ENCODE results near the gene IL21.

Gene IL21

DNA sequence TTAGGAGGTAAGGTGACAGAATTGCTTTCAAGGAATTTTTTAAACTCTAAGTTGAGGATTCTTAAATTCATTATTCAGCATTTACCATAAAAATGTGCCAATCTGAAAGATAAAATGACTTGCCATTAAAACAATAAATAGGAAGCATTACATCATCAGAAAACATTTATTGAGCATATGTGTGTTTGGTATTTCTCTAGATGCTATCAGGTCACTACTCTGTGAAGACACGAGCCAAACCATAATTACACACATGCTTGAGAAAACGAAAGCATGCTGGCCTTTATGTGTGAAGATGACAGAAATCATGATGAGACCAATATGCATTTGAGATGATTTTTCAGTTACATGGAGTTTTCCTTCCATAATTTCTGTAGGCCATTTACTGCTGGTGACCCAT is 12.3 kb upstream of the IL21 start:
- DNase-seq (ENCODE audit: low read depth): no peak

DNA sequence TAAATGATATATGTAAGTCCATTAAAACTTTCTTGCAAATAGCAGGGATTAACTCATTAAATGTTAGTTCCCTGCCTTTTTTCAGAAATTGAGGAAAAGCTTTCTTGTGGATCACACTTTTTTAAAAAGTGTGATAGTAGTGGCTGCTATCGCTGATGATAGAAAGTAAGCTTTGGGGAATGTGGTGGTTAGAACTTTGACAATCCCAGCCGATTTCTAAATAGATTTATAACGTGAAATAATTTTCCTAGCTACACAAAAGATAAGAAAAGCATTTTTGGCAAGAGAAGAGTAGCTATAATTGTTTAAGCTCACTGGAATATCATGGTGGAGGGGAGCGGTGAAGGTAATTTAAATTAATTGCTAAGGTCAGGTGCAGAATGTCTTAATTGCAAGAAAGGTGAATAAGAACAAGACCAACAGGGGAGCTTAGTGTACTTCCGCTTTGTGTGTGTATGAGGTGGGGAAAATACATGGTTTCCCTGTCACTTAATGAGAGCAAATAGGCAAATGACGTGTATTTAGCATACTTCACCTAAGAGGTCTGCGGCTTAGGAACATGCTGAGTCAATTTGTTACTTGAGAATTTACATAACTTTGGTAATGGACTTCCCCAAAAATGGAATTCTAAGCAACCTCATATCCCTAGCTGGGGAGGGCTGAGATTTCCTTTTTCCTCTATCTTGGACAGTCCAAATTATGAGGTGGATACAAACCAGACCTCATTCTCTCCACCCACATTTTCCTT is 11.7 kb upstream of the IL21 start:
- no peak for DNase-seq (ENCODE audit: low read depth)

DNA sequence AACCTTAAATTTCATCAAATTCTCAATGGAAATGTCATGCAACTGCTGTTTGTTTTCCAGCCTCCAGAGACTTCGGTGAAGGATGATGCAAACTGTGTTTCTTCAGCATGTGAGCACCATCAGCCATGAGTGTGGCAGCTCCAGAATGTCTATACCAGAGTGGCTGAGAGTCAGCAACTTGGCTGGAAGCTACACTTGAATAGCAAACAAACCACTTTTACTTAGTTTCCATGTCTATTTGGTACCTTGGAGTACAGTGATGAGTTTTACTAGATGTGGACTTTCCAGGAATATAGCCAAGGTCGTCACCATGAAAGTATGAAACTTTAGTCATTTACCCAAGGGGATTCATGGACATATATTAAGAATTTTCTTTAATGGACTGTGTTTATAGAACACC is 4.3 kb upstream of the IL21 start:
- DNase-seq (ENCODE audit: low read depth): no peak

DNA sequence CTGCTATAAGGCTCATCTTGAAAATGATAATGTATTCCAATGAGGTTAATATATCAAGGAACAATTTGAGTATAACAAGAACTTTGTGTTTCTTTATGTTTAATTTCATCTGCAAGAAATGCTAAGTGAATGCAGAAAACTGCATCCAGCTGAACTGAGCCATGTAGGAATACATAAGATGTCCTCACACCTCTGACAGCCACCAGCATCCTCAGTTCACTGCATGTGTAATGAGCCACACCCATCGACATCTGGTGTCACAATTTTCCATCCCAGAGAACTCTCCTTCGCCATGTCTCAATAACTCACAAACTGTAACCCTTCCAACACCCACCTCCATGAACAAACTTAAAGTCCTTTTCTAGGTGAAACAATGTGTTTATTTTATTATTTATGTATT is 3.3 kb upstream of the IL21 start:
- DNase-seq (ENCODE audit: low read depth): no peak

DNA sequence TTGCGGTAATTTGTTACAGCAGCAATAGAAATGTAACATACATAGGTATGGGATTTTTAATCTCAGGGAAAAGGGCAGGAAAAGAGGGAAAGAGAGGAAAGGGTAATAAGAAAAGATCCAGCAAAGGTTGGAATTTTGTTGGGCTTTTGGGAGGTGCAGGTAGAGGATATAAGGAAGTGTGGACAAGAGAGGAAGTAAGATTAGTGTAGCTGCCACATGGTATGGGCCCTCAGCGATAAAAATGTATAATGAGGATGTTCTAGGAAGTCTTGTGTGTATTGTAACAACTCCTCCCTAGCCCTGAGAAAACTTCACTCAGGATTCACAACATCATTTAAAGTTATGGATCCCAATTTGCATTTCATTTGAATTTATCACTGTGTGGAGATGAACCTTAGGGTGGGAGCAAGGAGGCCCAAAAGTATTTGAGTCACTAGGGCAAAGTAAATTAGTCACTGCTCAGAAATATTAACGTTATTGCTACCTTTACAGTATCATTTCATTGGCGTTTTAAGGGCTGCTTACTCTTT is 2.8 kb upstream of the IL21 start:
- no peak for DNase-seq (ENCODE audit: low read depth)

DNA sequence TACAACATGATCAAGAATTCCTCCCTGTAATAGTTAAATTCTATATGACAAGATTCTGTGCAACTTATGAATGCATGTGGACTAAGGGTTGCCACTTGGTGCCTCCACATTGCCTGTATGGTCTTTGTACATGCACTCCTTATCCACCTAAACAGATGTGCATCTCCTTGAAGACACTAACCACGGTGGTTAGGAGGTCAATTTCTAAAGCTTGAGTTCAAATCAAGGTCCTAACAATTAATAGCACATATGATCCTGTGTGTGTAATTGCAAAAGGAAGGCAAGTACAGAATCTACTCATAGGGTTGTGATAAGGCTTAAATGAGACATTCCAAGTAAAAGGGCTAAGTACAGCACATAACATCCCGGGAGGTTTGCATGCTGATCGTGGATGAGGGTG is 1.5 kb upstream of the IL21 start:
- DNase-seq (ENCODE audit: low read depth): no peak

DNA sequence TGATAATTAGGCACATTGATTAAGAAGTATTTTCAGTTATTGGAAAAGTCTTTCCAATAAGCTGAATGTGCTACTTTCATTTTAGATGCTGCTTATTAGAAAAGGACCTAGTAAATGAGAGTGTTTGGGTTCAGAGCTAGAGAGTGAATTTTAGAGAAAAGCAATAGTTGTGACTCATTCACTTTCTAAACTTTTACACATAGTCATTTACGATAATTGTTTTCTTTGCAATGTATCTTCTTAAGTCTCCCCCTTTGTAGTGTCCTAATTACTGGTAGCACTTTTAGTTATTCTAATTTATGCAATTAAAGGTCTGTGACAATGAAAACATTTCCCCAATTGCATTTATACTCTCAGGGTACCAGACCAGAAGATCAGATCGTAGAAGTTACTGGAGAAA is 1.3 kb downstream of the IL21 start:
- no peak for DNase-seq (ENCODE audit: low read depth)

DNA sequence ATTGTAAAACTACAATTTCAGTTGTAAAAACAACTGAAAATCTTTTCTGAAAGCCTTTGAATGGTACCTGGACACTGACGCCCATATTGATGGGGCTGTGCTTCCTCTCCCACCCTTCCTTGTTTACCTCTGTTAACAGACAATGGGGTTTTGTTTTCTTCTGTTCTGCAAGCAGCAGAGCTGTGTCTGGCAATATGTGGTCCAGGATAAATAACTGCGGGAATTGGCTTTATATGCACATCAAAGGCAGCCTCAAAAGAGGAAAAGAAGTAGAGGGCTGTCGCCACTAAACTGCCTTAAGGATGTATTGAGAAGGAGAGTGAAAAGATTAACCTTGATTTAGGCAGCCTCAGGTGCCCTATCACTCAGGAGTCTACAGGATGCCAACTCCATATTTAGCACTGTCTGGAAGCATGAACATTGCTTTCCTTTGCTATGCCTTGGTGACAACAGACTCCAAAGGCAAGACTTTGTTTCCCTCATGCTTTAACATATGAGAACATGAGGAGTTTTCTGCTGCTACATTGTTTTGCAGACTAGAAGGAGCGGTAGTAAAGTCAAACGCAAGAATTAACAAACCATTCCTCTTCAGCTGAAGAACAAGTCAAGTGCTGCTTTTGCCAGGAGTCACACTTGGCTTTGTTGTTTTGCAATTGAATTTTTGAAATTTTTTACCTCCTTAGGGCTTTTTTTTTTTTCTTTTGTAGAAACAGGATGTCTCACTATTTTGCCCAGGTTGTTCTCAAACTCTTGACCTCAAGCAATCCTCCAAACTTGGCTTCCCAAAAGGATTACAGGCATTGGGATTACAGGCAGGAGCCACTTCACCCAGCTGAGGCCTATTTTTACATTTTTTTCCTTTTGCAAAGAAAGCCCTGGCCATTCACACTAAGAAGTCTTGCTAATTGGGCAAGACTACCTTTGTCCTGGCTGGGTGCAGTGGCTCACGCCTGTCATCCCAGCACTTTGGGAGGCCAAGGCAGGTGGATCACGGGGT is 3.0 kb downstream of the IL21 start:
- no peak for DNase-seq (ENCODE audit: low read depth)

DNA sequence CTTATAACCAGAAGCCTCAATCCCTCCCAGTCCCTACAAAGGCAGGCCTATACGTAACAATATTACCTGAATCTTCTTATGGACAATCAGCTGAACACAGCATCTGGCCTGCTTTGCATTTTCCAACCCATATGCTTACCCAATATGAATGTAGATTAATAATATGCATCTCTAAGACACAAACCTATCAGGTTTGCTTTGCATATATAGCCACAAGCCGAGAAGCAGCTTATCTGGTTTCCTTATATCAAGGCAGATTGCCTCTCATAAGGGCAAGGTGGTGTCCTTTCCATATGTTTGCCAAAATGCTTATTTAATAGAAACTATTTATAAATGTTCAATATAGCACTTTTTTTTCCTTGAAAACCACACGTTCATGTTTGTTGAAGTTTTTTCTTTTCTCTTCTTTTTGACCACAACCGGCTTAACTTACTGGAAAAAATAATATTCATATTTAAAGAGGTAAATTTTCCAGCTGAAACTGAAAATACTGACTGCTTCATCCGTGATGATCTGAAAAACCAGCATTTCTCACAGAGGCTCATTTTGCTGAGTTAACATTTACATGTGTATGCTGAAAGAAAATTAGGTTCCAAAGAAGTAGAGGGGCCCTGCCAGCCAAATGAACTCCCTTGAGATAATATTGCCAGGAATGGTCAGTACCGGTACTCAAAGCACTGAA is 3.8 kb downstream of the IL21 start:
- no peak for DNase-seq (ENCODE audit: low read depth)

DNA sequence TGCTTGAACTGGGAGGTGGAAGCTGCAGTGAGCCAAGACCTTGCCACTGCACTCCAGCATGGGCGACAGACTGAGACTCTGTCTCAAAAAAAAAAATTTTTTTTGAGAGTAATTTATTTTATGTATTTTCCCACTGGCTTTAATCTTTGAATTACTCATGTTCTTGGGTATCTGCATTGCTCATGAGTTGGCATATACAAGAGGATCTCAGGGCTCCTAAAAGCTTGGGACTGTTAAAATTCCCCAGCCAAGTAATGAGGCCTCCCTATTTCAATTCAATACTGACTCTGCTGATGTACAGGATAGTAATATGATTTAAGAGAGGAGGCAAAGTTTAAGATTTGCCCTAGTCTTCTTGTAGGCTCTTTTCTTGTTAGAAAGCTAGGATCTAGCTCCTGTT is 6.2 kb downstream of the IL21 start:
- DNase-seq (ENCODE audit: low read depth): no peak

DNA sequence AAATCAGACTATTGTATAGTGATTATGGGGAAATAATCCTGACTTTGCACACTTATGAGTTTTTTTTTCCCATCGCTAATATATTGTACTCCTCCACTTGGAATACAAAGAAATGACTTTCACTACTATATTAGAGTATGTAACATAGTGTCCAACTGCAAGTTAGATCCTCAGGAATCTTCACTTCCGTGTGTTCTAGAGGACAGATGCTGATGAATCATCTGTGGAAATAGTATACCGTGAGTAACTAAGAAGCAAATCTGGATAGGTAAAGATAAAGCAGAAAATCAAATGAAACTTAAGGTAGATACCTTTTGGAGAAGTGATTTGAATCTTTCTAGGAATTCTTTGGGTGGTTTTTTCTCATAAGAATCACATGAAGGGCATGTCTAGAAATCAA is 8.3 kb downstream of the IL21 start:
- DNase-seq (ENCODE audit: low read depth): no peak

DNA sequence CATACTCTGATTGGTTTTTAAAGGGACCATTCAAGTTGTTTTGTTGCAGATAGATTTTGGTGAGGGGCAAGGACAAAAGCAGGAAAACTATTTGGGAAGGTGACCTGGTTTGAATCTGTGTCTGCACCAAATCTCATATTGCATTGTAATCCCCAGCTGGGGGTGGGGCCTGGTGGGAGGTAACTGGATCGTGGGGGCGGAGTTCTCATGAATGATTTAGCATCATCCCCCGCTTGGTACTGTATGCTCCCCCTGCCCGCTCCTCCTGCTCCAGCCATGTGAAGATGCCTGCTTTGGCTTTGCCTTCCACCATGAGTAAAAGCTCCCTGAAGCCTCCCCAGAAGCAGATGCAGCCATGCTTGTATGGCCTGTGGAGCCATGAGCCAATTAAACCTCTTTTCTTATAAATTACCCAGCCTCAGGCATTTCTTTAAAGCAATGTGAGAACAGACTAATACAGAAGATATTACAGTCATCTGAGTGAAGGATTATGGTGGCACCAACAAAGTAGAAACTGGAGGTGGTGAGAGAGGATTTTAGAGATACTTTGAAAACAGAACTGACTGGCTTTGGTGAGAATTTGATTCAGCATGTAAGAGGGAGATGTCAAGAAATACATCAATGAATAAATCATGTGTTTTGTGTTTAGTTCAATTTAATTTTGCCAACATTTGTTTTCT is 14.4 kb downstream of the IL21 start:
- no peak for DNase-seq (ENCODE audit: low read depth)

DNA sequence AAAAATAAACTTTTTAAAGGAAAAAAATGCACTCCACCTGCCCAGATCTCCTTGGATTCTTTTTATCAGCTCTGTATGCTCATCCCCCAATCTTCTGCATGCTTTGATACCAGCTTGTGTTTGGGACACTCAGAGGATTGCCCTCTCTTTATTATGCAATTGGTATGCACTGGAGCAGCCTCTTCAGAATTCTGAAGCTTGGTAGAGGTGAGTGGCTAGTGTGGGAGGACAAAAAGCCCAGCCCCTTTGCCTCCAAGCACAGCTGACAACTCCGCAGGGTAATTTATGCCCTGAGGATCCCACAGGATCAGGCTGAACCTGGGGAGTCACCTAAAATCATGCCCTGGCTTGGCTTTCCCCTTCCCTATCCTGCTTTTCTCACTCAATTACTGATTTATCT is 16.7 kb downstream of the IL21 start:
- no peak for DNase-seq (ENCODE audit: low read depth)

DNA sequence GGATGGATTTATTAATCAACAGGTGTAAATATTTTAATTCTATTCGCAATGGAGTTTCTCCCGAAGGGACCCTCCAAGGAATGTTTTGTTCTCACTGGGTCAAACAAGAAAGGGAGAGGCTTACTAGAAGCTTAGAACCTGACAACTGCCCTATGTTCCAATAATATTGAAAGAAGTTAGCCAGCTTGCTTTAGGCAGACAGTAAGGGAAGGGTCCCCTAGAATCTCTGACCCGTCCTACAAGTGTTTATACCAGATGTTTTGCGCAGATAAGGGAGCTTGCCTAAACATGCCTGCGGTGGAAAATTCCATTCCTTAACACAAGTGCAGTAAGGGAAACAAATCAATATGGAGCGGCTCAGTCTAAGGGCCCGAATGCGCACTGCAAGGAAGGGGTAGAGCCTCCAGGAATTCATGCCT is 17.7 kb downstream of the IL21 start:
- DNase-seq (ENCODE audit: low read depth): no peak

DNA sequence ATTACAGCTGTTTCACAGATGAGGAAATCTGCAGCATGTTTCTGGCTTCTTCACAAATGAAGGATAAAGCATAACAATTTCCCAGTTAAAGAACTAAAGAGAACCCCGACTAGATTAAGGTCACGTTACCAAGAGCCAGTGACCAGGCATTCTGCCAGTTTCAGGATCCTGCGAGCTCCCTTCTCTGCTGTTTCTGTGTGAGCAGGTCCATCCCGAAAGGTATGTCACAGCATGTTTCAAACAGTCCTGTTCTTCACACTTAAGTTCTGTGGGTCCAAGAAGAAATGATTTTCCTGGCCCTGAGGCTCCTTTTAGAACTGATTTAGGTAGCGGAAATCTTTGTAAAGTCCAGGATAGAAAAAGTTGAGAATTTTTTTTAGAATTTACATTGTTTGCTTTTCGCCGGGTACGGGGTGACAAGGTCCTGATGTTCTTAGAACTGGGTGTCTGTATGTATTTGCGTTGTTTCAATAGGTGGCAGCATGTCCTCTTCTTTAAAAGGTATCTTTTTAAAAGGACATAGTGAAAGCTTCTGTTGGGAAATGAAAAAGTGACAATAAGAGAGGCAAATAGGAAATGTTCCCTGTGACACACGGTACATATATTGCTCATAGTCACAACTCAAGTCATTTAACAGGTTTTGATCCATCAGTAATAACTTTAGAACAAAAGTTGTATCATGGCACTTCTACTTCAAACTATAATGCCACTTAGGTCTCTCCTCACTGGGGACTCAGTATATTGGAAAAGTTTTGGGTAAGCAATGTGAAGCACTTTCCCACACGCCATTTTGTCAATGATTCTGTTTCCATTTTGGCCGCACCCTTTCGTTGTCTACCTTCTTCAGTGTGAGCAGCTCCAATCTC is 18.4 kb downstream of the IL21 start:
- DNase-seq (ENCODE audit: low read depth): no peak

DNA sequence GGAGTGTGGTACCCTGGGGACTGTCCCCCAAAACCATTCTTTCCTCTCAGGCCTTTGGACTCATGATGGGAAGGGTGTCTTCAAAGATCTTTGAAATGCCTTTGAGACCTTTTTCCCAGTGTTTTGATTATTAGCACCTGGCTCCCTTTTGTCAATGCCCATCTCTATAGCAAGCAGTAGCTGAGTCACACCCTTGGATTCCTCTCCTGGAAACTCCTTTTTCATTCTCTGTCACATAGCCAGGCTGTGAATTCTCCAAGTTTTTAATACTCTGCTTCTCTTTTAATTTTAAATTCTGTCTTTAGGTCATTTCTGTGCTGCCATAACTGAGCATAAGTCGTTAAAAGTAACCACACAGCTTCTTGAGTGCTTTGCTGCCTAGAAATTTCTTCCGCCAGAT is 29.7 kb downstream of the IL21 start:
- DNase-seq (ENCODE audit: low read depth): no peak

DNA sequence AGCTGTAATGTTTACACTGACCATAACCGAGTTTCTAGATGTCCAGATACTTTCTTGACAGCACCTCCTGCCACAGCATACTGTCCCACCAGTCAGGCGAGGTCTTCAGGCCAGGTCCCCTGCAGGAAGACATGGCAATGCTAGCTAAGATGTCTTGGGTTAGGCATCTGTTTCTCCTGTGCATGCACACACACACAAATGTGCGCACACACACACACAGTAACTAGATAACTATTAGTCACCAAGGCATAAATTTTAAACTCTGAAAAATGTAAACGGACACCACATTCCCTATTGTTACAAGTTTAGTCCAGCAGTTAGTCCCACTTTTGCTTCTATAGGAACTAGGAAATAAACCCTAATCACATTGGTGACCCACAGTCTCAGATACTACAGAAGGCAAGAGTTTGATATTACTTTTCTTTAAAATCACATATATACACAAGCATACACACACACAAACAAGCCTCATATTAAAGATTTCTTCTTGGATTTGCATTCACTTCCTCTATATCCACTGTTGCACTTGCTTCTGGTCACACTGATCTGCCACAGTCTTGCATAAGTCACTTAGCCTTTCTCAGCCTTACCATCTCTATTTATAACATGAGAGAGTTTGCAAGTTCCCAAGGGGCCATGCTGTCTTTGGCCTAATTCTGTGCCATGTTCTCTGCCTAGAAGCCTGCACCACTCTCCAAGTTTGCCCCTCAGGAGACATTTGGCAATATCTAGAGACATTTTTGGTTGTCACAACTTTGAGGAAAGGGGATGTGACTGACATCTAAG is 32.2 kb downstream of the IL21 start:
- DNase-seq (ENCODE audit: low read depth): no peak

DNA sequence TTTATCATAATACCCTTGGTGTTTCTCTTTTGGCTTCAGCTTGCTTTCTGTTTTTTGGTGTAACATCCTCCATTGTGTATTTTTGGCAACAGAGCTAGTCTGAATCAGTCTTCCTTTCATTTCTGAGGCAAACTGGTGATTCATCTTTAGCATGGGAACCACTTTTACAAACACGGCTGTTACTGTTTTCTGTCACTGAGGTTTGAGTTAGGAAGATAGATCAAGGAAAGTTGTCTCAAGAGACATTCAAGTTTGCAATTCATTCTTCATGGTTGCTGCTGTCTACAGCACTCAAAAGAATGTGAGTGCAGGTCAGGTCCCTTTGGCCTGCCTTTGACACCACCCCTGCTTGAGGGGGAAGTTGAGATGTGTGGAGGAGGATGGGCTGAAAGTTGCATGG is 36.3 kb downstream of the IL21 start:
- peak; percentile 84 for DNase-seq (ENCODE audit: low read depth)

DNA sequence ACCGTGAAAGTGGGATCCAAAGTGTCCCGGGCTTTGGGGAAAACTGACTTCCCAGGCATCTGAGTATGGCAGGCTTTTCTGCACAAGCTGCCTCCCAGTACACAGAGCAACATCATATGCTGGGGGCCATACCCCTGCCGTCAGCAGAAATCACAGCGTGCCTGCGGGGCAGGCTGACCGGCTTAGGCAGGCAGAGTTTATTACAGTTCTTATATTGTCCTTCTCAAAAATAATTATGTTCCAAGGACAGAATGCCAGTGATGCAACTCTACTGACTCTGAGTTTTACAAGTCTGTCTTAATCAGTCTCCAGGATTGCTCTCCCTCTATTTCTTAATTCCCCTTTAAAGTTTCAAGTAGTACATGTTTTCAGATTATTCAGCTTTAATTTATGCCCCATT is 37.0 kb downstream of the IL21 start:
- no peak for DNase-seq (ENCODE audit: low read depth)
